HepG2 (cell line): ENCODE results near the gene GALNT9. TPM values are rescaled to one million over a fixed set of nuclear protein-coding genes. Genes with fewer than 3 reads are reported as not detected.

Experiments used
- ATAC-seq: fragments of 200-7000 bp; cut with Tn5 transposase; 3 replicates; pipeline ENCODE4 v1.9.1; 2020; ENCODE audit warnings: mild to moderate bottlenecking, moderate library complexity
- BruUV-seq: library from RNA; stranded (reverse); fragments of 400-500 nt; replicated peaks from 2 replicates; lab custom pipeline; 2021; lab: Mats Ljungman, UMichigan
- CTCF ChIA-PET: fragments of 300-600 bp; formaldehyde crosslinking; extraction: SDS; loops from one replicate; lab custom pipeline; 2021; ENCODE audit warnings: low total read pairs, inconsistent platforms, low intra/inter-chr PET ratio; lab: Yijun Ruan, JAX
- POLR2A ChIA-PET: fragments of 350-600 bp; sonication (Branson Sonifier 250); formaldehyde crosslinking; loops from one replicate; lab custom pipeline; 2020; ENCODE audit warnings: antibody characterized with exemption, inconsistent platforms; lab: Yijun Ruan, JAX
- DNase-seq: peaks from one replicate; pipeline ENCODE4 v3.0.0-alpha.2; 2015; ENCODE audit warnings: low spot score
- FAIRE-seq: peaks from 3 replicates; lab custom pipeline; 2011; peaks lifted over from hg19 to GRCh38; lab: Jason Lieb, UNC
- H2AFZ ChIP-seq: one replicate; pipeline ENCODE4 v1.6.1; 2011; ENCODE audit warnings: low read length, inconsistent platforms
- H3K27ac ChIP-seq: fragments of 300-600 bp; 3 replicates; pipeline ENCODE4 v1.8.0; 2011; ENCODE audit warnings: mixed run types, mild to moderate bottlenecking, mixed read lengths, low read length, inconsistent platforms; ENCODE audit not compliant: insufficient read depth; ENCODE audit errors: extremely low read length
- H3K27me3 ChIP-seq, 2 experiments: fragments of 200-600 bp in 1 of 2; 2 replicates in 1 of 2; 3 replicates in 1 of 2; pipeline versions ENCODE4 v1.6.0 to v1.8.0; 2011; ENCODE audit warnings: low read length in 2 of 2, mild to moderate bottlenecking in 2 of 2, moderate library complexity in 2 of 2, inconsistent platforms in 1 of 2; ENCODE audit not compliant: insufficient read depth in 2 of 2, control insufficient read depth in 1 of 2
- H3K36me3 ChIP-seq, 2 experiments: fragments of 200-600 bp in 1 of 2; replicated peaks in 1 of 2; 2 replicates in 1 of 2; 3 replicates in 1 of 2; pipeline versions ENCODE4 v1.5.1 to v1.8.0; 2011; ENCODE audit warnings: low read length in 2 of 2, inconsistent platforms in 1 of 2; ENCODE audit not compliant: insufficient read depth in 2 of 2, control insufficient read depth in 1 of 2
- H3K4me1 ChIP-seq: 2 replicates; pipeline ENCODE4 v1.5.1; 2012; ENCODE audit warnings: low read length, inconsistent platforms; ENCODE audit not compliant: insufficient read depth
- H3K4me2 ChIP-seq: 2 replicates; pipeline ENCODE4 v1.6.0; 2011; ENCODE audit warnings: low read depth, low read length, inconsistent platforms
- H3K4me3 ChIP-seq, 3 experiments: fragments of 200-600 bp in 1 of 3; sonication (generic), shearing (Covaris generic) in 1 of 3; replicated peaks in 1 of 3; 2 replicates each; pipeline ENCODE4 v1.5.1; 2011 to 2016; ENCODE audit warnings: low read length in 3 of 3, inconsistent platforms in 2 of 3, low read depth in 2 of 3, mild to moderate bottlenecking in 2 of 3, control low read depth in 1 of 3, mixed read lengths in 1 of 3; ENCODE audit not compliant: insufficient read depth in 1 of 3
- H3K79me2 ChIP-seq: one replicate; pipeline ENCODE4 v1.6.1; 2011; ENCODE audit warnings: low read length, inconsistent platforms; ENCODE audit not compliant: insufficient read depth
- H3K9ac ChIP-seq: 2 replicates; pipeline ENCODE4 v1.6.0; 2011; ENCODE audit warnings: mild to moderate bottlenecking, low read depth, low read length, inconsistent platforms; ENCODE audit not compliant: insufficient read depth
- H3K9me3 ChIP-seq: 2 replicates; pipeline ENCODE4 v1.5.1; 2012; ENCODE audit warnings: mild to moderate bottlenecking, low read length
- H4K20me1 ChIP-seq: 2 replicates; pipeline ENCODE4 v1.6.0; 2011; ENCODE audit warnings: inconsistent platforms, mild to moderate bottlenecking, low read length, moderate library complexity; ENCODE audit not compliant: insufficient read depth
- ATF4 ChIP-seq, 2 experiments: fragments of 450-650 bp in 1 of 2; sonication (generic) in 1 of 2; formaldehyde crosslinking; IDR thresholded peaks; 2 replicates each; pipeline versions ENCODE4 v1.5.0 to v1.8.0; 2020 to 2022; ENCODE audit warnings: mild to moderate bottlenecking in 1 of 2, missing genetic modification reagents in 1 of 2
- CREBL2 ChIP-seq: sonication (generic); formaldehyde crosslinking; IDR thresholded peaks from 2 replicates; pipeline ENCODE4 v1.8.1; 2023; ENCODE audit warnings: missing genetic modification reagents, mild to moderate bottlenecking, borderline replicate concordance
- EZH2 ChIP-seq: conservative IDR thresholded peaks from 2 replicates; pipeline ENCODE4 v1.6.1; 2012; ENCODE audit warnings: mild to moderate bottlenecking, low read depth, low read length, moderate library complexity
- HNF1A ChIP-seq, 2 experiments: sonication (generic) in 1 of 2; formaldehyde crosslinking in 1 of 2; IDR thresholded peaks; 2 replicates each; pipeline versions ENCODE4 v1.4.0 to v1.6.1; 2016 to 2020; ENCODE audit warnings: borderline replicate concordance in 1 of 2, low read depth in 1 of 2, mild to moderate bottlenecking in 1 of 2, missing genetic modification reagents in 1 of 2
- IKZF5 ChIP-seq: IDR thresholded peaks from 2 replicates; pipeline ENCODE4 v1.6.1; 2018; ENCODE audit warnings: missing genetic modification reagents, mild to moderate bottlenecking, missing compliant biosample characterization
- IRX3 ChIP-seq: sonication (generic); formaldehyde crosslinking; IDR thresholded peaks from 2 replicates; pipeline ENCODE4 v1.8.1; 2023; ENCODE audit warnings: mild to moderate bottlenecking, low read depth, missing genetic modification reagents, borderline replicate concordance
- KDM6A ChIP-seq: IDR thresholded peaks from 2 replicates; pipeline ENCODE4 v1.6.1; 2016; ENCODE audit warnings: low read depth
- KLF16 ChIP-seq, 2 experiments: sonication (generic) in 1 of 2; formaldehyde crosslinking in 1 of 2; IDR thresholded peaks; 2 replicates each; pipeline versions ENCODE4 v1.6.1 to v1.8.0; 2016 to 2023; ENCODE audit warnings: missing genetic modification reagents in 2 of 2, missing compliant biosample characterization in 1 of 2
- NFE2 ChIP-seq: sonication (generic); formaldehyde crosslinking; IDR thresholded peaks from 2 replicates; pipeline ENCODE4 v1.4.0; 2020; ENCODE audit warnings: missing genetic modification reagents
- PLSCR1 ChIP-seq: sonication (generic); formaldehyde crosslinking; IDR thresholded peaks from 2 replicates; pipeline ENCODE4 v1.5.0; 2020; ENCODE audit warnings: missing genetic modification reagents, mild to moderate bottlenecking, borderline replicate concordance
- POGZ ChIP-seq: sonication (generic); formaldehyde crosslinking; IDR thresholded peaks from 2 replicates; pipeline ENCODE4 v1.4.0; 2020; ENCODE audit warnings: mild to moderate bottlenecking, missing genetic modification reagents
- REPIN1 ChIP-seq: sonication (generic); formaldehyde crosslinking; IDR thresholded peaks from 2 replicates; pipeline ENCODE4 v1.8.0; 2022; ENCODE audit warnings: missing genetic modification reagents, low read depth, mild to moderate bottlenecking, borderline replicate concordance
- SMC3 ChIP-seq: IDR thresholded peaks from 2 replicates; pipeline ENCODE4 v1.6.1; 2011; ENCODE audit warnings: low read length, improper control_type of control experiment
- SYNCRIP ChIP-seq: fragments of 200-400 bp; formaldehyde crosslinking; IDR thresholded peaks from 2 replicates; pipeline ENCODE4 v1.6.1; 2018; ENCODE audit warnings: mild to moderate bottlenecking, low read depth, low read length; ENCODE audit not compliant: insufficient read depth
- ZNF766 ChIP-seq: sonication (generic); formaldehyde crosslinking; IDR thresholded peaks from 2 replicates; pipeline ENCODE4 v1.5.0; 2020; ENCODE audit warnings: missing genetic modification reagents, borderline replicate concordance
- whole genome bisulfite sequencing: methylation state at CpG from one replicate; pipeline ENCODE4 v1.1.6; 2017; ENCODE audit warnings: low lambda C conversion rate; 5-methylcytosine and 5-hydroxymethylcytosine counted together
- in situ Hi-C: cut with HindIII; loops from 2 replicates; pipeline ENCODE4 v1.10.0; 2017; ENCODE audit warnings: low pct_unique_long_range_greater_than_20kb; ENCODE audit not compliant: extremely low pct_ligation_motif_present
- intact Hi-C: fragments of 100-400 bp; cut with micrococcal nuclease; formaldehyde crosslinking; loops from one replicate; pipeline ENCODE4 v1.10.0; 2022; ENCODE audit not compliant: unreplicated experiment
- polyA plus RNA-seq, 8 experiments: library from polyadenylated mRNA; depleted of rRNA in 3 of 8; stranded (reverse) in 7 of 8; unstranded in 1 of 8; fragments of >200 nt; fragmentation: Illumina TruSeq in 4 of 8; extraction: Trizol in 4 of 8; gene quantifications; 2 replicates each; pipeline versions ENCODE4 v1.2.1 to v1.2.3, GENCODE V29; 2011 to 2016; ENCODE audit warnings: low read depth in 4 of 8, missing spikeins in 1 of 8, mixed read lengths in 1 of 8; ENCODE audit not compliant: insufficient read depth in 1 of 8
- total RNA-seq, 5 experiments: library from RNA; depleted of rRNA; stranded (reverse); fragments of >200 nt; fragmentation: Illumina TruSeq; extraction: Trizol; gene quantifications; 2 replicates each; pipeline ENCODE4 v1.2.3, GENCODE V29; 2016; ENCODE audit warnings: low read depth in 1 of 5
- TF ChIP-seq, protein P1 (sequence below): sonication (generic); formaldehyde crosslinking; IDR thresholded peaks from 2 replicates; pipeline ENCODE4 v1.8.0; 2022; ENCODE audit warnings: mild to moderate bottlenecking, missing genetic modification reagents

The GALNT9 gene
- total and polyA plus RNA-seq, 2 of the 13 experiments (the other 11 are each of a cell fraction or from before 2014, with no cell fraction given) = 0.04 TPM; not detected in 1

GRCh38 chr12:132270516-132270915 lies 58.9 kb downstream of the GALNT9 start:
- Histone ChIP-seq H3K27ac (no peak overlapping the region), H3K9me3 (no peaks in the 10 kb centered on the region), H3K27me3 (peaks cover 26 to 96% of the 10 kb centered on the region in 2 experiments), H3K9ac (no peak overlapping the region), H3K4me2 (no peak overlapping the region), H3K79me2 (no peaks in the 10 kb centered on the region), H3K4me1 (no peaks in the 10 kb centered on the region), H3K4me3 (no peak overlapping the region), H2AFZ (no peak overlapping the region), H4K20me1 (0 out of 2 replicates have a peak, but pooled peaks cover 2% of the 10 kb centered on the region), H3K36me3 (no peaks in the 10 kb centered on the region)
- CTCF ChIA-PET = no interaction called here
- DNase-seq = no peak
- intact Hi-C loops (no loop called here), in situ Hi-C loops (no loop called here)
- no TSS peak for BruUV-seq
- 24% methylated on average over 12 of the region's 12 CpGs for WGBS
- FAIRE-seq = no peak
- POLR2A ChIA-PET = no interaction called here
- no peak for ATAC-seq
- TF ChIP-seq KLF16 (CRISPR knock-in tag; IDR thresholded peaks at IDR 0.05) = no peak
- no peak for TF ChIP-seq PLSCR1 (CRISPR knock-in tag)
- no peak for TF ChIP-seq ATF4 (CRISPR knock-in tag; IDR thresholded peaks at IDR 0.05)
- TF ChIP-seq EZH2 = no peak
- no peak for TF ChIP-seq SYNCRIP
- TF ChIP-seq NFE2 (CRISPR knock-in tag) = no peak
- TF ChIP-seq IKZF5 = no peak
- TF ChIP-seq ZNF766 (CRISPR knock-in tag) = no peak
- TF ChIP-seq REPIN1 = no peak
- TF ChIP-seq, protein P1, sequence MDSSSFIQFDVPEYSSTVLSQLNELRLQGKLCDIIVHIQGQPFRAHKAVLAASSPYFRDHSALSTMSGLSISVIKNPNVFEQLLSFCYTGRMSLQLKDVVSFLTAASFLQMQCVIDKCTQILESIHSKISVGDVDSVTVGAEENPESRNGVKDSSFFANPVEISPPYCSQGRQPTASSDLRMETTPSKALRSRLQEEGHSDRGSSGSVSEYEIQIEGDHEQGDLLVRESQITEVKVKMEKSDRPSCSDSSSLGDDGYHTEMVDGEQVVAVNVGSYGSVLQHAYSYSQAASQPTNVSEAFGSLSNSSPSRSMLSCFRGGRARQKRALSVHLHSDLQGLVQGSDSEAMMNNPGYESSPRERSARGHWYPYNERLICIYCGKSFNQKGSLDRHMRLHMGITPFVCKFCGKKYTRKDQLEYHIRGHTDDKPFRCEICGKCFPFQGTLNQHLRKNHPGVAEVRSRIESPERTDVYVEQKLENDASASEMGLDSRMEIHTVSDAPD (CRISPR knock-in tag) = no peak
- TF ChIP-seq KDM6A (CRISPR knock-in tag) = no peak
- no peak for TF ChIP-seq HNF1A (IDR thresholded peaks at IDR 0.05; ENCODE audit: low read depth)
- no peak for TF ChIP-seq HNF1A (CRISPR knock-in tag; IDR thresholded peaks at IDR 0.05; ENCODE audit: borderline replicate concordance)
- no peak for TF ChIP-seq POGZ (CRISPR knock-in tag)
- TF ChIP-seq CREBL2 = no peak
- TF ChIP-seq SMC3 = no peak
- TF ChIP-seq IRX3 = no peak
